H1 (cell line): ENCODE measurements around the gene NBEA. TPM values are rescaled to one million over a fixed set of nuclear protein-coding genes. Genes with fewer than 3 reads are reported as not detected.

Source experiments
- CHD7 ChIP-seq: fragments of 300-600 bp; sonication (generic); IDR thresholded peaks from 2 replicates; pipeline ENCODE4 v1.7.1; 2012; ENCODE audit warnings: low read length, moderate library complexity, mild to moderate bottlenecking, inconsistent platforms; ENCODE audit not compliant: insufficient replicate concordance
- polyA plus RNA-seq, 7 experiments: library from polyadenylated mRNA; depleted of rRNA in 3 of 7; stranded (reverse) in 5 of 7; unstranded in 2 of 7; fragments of >200 nt in 5 of 7; fragments of 200-250 nt in 2 of 7; gene quantifications; 1 replicate in 5 of 7; 2 replicates in 1 of 7; 4 replicates in 1 of 7; pipeline versions ENCODE4 v1.2.1 to v1.2.3, GENCODE V29; 2011 to 2013; ENCODE audit warnings: missing spikeins in 2 of 7, mixed read lengths in 2 of 7
- total RNA-seq: library from RNA; stranded (reverse); fragmentation: NEBNext Ultra II Directional; extraction: Animal tissue kit (Norgen Biotek cat#: 25700); gene quantifications from 2 replicates; pipeline ENCODE4 v1.2.1, GENCODE V29; 2021

Gene NBEA
- total and polyA plus RNA-seq, 2 of the 8 experiments (the other 6 are each of a cell fraction or from before 2014, with no cell fraction given) = 14.2 to 21.5 TPM

GRCh38 chr13:35599384-35599783 lies 657.3 kb downstream of the NBEA start (continued):
- TF ChIP-seq CHD7 = no peak
